ENCODE measurements around the gene DTYMK. TPM values are rescaled to one million over a fixed set of nuclear protein-coding genes. Genes with fewer than 3 reads are reported as not detected.

Gene DTYMK
- polyA plus RNA-seq, 2 of the 4 experiments (the other 2 are of a cell fraction) = 68.7 to 99.5 TPM

GRCh38 chr2:241692448-241692847 is 5.8 kb upstream of the DTYMK start:
- POLR2A ChIA-PET = interaction anchor here (0.5 to 2.0 kb wide), 2 partner anchors 9 to 17 kb away, joined by 3 to 17 read pairs; partner anchors contain the start of gene ING5
- FAIRE-seq = no peak
- 89% methylated on average over 6 of the region's 6 CpGs for WGBS (ENCODE audit: missing lambda C conversion rate)
- peak; percentile 48 to 55; a peak in 4 of 6 replicates for ATAC-seq
- CTCF ChIA-PET = interaction anchor here (0.6 to 1.8 kb wide), 6 partner anchors 8 to 33 kb away, joined by 3 to 5 read pairs (median 3); no protein-coding TSS in a partner anchor
- Histone ChIP-seq H3K9me3 (no peaks in the 10 kb centered on the region), H3K4me3 (no peak overlapping the region), H3K4me1 (peaks cover 17% of the 10 kb centered on the region; the same call in 1 of the 3 replicates), H3K4me2 (no peak overlapping the region), H3K27ac (peak overlapping the region in 1 of 2 experiments; percentile 10; a peak in 1 of 6 replicates)
- TF ChIP-seq KDM5A (IDR thresholded peaks at IDR 0.05) (no peak), RNF2 (IDR thresholded peaks at IDR 0.05; ENCODE audit: borderline replicate concordance, low read depth) (no peak), SMC3 (IDR thresholded peaks at IDR 0.05) (no peak), MAFK (IDR thresholded peaks at IDR 0.05; ENCODE audit: partially characterized antibody) (peak; percentile 90), FOSL2 (IDR thresholded peaks at IDR 0.05) (no peak), FOSL2 (CRISPR knock-in tag; IDR thresholded peaks at IDR 0.05) (peak; percentile 47), ZNF302 (CRISPR knock-in tag; IDR thresholded peaks at IDR 0.05) (no peak), RAD21 (conservative IDR thresholded peaks at IDR 0.05 in 1 of 2, IDR thresholded peaks at IDR 0.05 in 1 of 2) (no peak), TFCP2L1 (CRISPR knock-in tag; IDR thresholded peaks at IDR 0.05) (no peak)
- peak in 1 of 2 experiments; percentile 37 for DNase-seq (ENCODE audit: low read depth in 1 of 2, low spot score in 1 of 2)

GRCh38 chr2:241690202-241690717 is 3.6 kb upstream of the DTYMK start:
- TF ChIP-seq HES2 (IDR thresholded peaks at IDR 0.05) (no peak), EHMT2 (IDR thresholded peaks at IDR 0.05; ENCODE audit: low read depth) (no peak), RNF2 (IDR thresholded peaks at IDR 0.05; ENCODE audit: borderline replicate concordance, low read depth) (no peak), ATOH8 (CRISPR knock-in tag; IDR thresholded peaks at IDR 0.05; ENCODE audit: low read depth) (no peak), RFX5 (IDR thresholded peaks at IDR 0.05) (no peak)
- 89% methylated on average over 6 of the region's 6 CpGs for WGBS (ENCODE audit: missing lambda C conversion rate)
- no peak overlapping the region for H3K4me3 ChIP-seq
- H3K4me1 ChIP-seq = peaks cover 23% of the 10 kb centered on the region; the same call in 1 of the 3 replicates
- CTCF ChIA-PET = no interaction called here
- H3K4me2 ChIP-seq = no peak overlapping the region
- ATAC-seq (no peak), FAIRE-seq (no peak), DNase-seq (ENCODE audit: low read depth in 1 of 2, low spot score in 1 of 2) (no peak)
- POLR2A ChIA-PET = no interaction called here
- H3K9me3 ChIP-seq = no peaks in the 10 kb centered on the region
- H3K27ac ChIP-seq = no peak overlapping the region

GRCh38 chr2:241689306-241689705 is 2.7 kb upstream of the DTYMK start:
- Histone ChIP-seq H3K27ac (no peak overlapping the region), H3K9me3 (no peaks in the 10 kb centered on the region), H3K4me2 (no peak overlapping the region), H3K4me1 (peaks cover 23% of the 10 kb centered on the region; the same call in 1 of the 3 replicates), H3K4me3 (no peak overlapping the region)
- CTCF ChIA-PET = interaction anchor here (0.7 to 1.6 kb wide), 4 partner anchors 10 to 189 kb away, joined by 3 to 6 read pairs (median 6); partner anchors contain the start of gene ING5
- no peak for FAIRE-seq
- 89% methylated on average over 10 of the region's 10 CpGs for WGBS (ENCODE audit: missing lambda C conversion rate)
- POLR2A ChIA-PET = interaction anchor here (2.1 kb wide), 1 partner anchor 13 kb away, joined by 13 read pairs; the partner anchor contains the start of gene ING5
- ATAC-seq = no peak
- no peak for DNase-seq (ENCODE audit: low read depth in 1 of 2, low spot score in 1 of 2)
- TF ChIP-seq ZNF302 (CRISPR knock-in tag; IDR thresholded peaks at IDR 0.05) (no peak), RARB (CRISPR knock-in tag; IDR thresholded peaks at IDR 0.05) (no peak)

GRCh38 chr2:241686324-241686649 is 328 bp downstream of the DTYMK start:
- no peak for FAIRE-seq
- no peak for DNase-seq (ENCODE audit: low read depth in 1 of 2, low spot score in 1 of 2)
- Histone ChIP-seq H3K27ac (peak overlapping the region; percentile 92 to 93), H3K9me3 (no peaks in the 10 kb centered on the region), H3K4me2 (peak overlapping the region; percentile 79), H3K4me3 (peak overlapping the region; percentile 69), H3K4me1 (peaks cover 16% of the 10 kb centered on the region; the same call in 1 of the 3 replicates)
- peak in 1 of 2 experiments; percentile 17; a peak in 1 of 6 replicates for ATAC-seq
- ChIA-PET CTCF (interaction anchor here (0.7 to 1.3 kb wide), 3 partner anchors 14 to 192 kb away, joined by 3 to 5 read pairs (median 4); no protein-coding TSS in a partner anchor), POLR2A (interaction anchor here (0.5 to 1.7 kb wide), 7 partner anchors 8 to 371 kb away, joined by 3 to 23 read pairs (median 4); partner anchors contain the start of genes HDLBP and ING5)
- WGBS (ENCODE audit: missing lambda C conversion rate) = 3% methylated on average over 22 of the region's 37 CpGs
- TF ChIP-seq ESRRA (IDR thresholded peaks at IDR 0.05; ENCODE audit: borderline replicate concordance, low read length) (no peak), USF2 (IDR thresholded peaks at IDR 0.05) (no peak), TP53 (CRISPR knock-in tag; IDR thresholded peaks at IDR 0.05) (no peak), HOXA7 (CRISPR knock-in tag; IDR thresholded peaks at IDR 0.05) (no peak), SREBF2 (IDR thresholded peaks at IDR 0.05) (no peak), CTCF (IDR thresholded peaks at IDR 0.05) (no peak), KDM1A (IDR thresholded peaks at IDR 0.05; ENCODE audit: low read depth) (no peak), E2F6 (IDR thresholded peaks at IDR 0.05; ENCODE audit: borderline replicate concordance, low read depth) (no peak), CHD2 (IDR thresholded peaks at IDR 0.05; ENCODE audit: low read length, partially characterized antibody) (no peak), JUN (IDR thresholded peaks at IDR 0.05) (no peak), GATA3 (IDR thresholded peaks at IDR 0.05; ENCODE audit: borderline replicate concordance) (no peak), EHF (CRISPR knock-in tag; IDR thresholded peaks at IDR 0.05) (no peak), POLR2A (IDR thresholded peaks at IDR 0.05; ENCODE audit: low read length) (no peak), FOXS1 (CRISPR knock-in tag; IDR thresholded peaks at IDR 0.05) (no peak), SMC3 (IDR thresholded peaks at IDR 0.05) (no peak)

Data from A549 (cell line).